Measurements from ENCODE around the gene HK1.

- TF ChIP-seq CTCF (IDR thresholded peaks at IDR 0.05) (no peak), EP300 (IDR thresholded peaks at IDR 0.05) (no peak), POLR2AphosphoS5 (IDR thresholded peaks at IDR 0.05) (no peak)
Measured at GRCh38 chr10:69323622-69324021, 45.3 kb downstream of the HK1 start.

All from gastroesophageal sphincter (tissue), 3 donors.